NCI-H446 treated with DMSO at 0.1 percent for 48 hours (cell line): ENCODE measurements around the gene FUOM.
"Not testable (repeated sequence)": the region's sequence is repeated elsewhere in the genome, so short reads cannot be mapped to it uniquely, and the experiment has no call there.

Source experiments
- DNase-seq: peaks from one replicate; lab custom pipeline; 2025; lab: John Stamatoyannopoulos, UW

The FUOM gene

DNA sequence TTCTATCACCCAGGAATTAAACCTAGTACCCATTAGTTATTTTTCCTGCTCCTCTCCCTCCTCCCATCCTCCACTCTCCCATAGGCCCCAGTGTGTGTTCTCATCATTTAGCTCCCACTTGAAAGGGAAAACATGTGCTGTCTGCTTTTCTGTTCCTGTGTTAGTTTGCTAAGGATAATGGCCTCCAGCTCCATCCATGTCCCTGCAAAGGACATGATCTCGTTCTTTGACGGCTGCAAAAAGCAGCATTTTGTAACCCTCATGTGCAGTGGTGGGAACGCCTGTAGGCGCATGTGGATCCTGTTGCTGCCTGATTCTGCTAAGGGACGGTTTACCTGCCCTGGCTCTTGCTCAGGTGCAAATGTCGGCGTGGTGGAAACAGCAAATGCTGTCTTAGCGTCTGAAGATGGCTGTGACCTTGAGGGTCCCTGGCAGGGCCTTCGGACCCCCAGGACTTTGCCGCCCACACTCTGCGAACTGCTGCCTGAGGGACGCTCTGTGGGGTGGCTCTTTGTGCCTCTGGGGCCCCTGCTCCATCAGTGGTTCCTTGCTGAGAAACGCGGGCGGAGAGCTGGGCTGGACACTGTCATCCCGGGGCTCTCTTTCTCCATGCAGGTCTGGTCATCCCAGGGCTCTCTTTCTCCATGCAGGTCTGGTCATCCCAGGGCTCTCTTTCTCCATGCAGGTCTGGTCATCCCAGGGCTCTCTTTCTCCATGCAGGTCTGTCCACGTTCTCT is 30.6 kb upstream of the FUOM start:
- no peak for DNase-seq

DNA sequence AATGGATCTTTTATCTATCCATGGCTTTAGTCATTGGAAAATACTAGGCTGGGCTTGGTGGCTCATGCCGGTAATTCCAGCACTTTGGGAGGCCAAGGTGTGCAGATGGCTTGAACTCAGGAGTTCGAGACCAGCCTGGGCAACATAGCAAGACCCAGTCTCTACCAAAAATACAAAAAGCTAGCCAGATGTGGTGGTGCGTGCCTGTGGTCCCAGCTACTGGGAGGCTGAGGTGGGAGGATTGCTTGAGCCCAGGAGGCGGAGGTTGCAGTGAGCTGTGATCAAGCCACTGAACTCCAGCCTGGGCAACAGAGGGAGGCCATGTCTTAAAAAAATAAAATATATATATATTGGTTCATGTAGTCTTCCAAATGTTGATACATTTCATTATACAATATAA is 29.1 kb upstream of the FUOM start:
- DNase-seq, result not testable (repeated sequence)

DNA sequence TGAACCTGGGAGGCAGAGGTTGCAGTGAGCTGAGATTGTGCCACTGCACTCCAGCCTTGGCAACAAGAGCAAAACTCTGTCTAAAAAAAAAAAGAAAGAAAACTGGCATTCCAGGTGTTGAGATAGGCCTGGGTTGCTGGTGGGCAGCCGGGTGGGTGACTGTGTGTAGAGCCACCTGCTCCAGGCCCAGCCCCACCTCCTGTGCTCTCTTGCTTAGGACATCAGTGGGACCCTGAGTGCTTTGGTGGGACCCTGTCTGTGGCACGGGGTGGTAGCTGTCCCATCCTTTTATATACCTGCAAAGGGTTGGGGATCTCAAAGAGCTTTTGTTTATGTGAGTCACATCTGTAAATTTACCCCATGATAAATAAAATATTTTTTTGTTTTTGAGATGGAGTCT is 27.4 kb upstream of the FUOM start:
- no peak for DNase-seq

DNA sequence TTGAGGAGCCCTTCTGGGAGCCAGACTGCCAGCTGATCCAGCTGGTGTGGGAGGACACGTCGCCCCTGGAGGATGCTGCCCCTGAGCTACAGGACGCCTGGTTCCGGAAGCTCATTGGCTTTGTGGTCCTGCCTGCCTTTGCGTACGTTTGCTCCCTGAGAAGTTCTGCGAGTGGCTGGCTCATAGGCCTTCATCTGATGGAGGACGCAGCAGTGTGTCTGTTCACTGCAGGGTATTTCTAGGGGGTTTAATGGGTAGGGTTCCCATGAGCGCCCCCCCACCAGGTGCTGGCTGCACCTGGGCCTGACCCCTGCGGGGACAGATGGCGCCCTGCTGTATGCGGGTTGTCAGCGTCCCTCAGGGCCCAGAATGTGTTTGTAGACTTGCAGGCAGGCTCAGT is 26.3 kb upstream of the FUOM start:
- no peak for DNase-seq

DNA sequence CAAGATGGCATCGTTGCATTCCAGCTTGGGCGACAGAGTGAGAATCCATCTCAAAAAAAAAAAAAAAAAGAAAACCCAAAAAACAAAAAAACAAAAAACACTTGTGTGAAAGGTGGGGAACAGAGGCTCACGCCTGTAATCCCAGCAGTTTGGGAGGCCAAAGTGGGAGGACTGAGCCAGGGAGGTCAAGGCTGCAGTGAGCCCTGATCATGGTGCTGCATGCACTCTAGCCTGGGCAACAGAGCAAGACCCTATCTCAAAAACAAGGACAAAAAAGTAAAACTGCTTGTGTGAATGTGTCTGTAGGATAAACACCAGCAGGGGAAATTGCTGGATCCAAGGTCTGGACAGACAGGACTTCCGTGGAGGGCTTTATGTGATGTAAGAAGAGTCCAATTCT is 25.7 kb upstream of the FUOM start:
- DNase-seq, result no peak

DNA sequence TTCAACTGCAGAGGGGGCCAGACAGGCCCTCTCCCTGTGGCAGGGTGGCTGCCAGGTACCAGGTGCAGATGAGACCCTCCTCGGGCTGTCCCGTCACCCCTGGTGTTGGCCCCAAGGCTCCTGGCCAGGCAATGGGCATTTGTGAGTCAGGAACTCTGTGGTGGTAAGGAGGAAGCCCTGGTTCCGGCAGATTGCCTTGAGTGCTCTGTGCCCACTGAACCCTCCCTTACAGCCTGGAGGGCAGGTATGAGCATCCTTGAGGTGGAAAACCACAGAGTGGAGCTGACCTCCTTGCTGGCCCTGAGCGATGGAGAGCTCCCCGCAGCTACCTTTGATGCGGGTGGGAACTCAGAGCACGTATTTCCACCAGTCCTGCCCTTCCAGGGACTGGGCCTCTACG is 23.2 kb upstream of the FUOM start:
- no peak for DNase-seq

DNA sequence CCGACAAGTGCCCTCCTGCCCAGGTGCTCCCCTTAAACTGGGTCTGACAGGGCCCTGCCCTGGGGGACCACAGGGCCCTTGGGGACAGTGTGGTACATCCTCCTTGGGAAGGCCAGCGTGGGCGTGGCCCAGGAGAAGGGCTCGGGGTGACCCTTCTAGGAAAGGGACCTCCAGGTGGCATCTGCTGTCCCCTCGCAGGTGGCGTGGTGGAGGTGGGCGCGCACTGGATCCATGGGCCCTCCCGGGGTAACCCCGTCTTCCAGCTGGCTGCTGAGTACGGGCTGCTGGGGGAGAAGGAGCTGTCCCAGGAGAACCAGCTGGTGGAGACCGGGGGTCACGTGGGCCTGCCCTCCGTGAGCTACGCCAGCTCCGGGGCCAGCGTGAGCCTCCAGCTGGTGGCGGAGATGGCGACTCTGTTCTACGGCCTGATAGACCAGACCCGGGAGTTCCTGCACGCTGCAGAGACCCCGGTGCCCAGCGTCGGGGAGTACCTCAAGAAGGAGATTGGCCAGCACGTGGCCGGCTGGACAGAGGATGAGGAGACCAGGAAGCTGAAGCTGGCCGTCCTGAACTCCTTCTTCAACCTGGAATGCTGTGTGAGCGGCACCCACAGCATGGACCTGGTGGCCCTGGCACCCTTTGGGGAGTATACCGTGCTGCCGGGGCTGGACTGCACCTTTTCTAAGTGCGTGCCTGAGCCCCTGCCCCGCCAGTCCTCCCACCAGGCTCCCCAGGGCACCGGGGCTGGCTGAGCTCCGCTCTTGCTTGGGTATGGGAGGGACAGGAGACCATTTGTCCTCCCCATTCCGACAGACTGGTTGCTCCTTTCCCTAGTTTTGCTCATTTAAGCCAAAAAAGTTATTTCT is 22.2 kb upstream of the FUOM start:
- no peak for DNase-seq

DNA sequence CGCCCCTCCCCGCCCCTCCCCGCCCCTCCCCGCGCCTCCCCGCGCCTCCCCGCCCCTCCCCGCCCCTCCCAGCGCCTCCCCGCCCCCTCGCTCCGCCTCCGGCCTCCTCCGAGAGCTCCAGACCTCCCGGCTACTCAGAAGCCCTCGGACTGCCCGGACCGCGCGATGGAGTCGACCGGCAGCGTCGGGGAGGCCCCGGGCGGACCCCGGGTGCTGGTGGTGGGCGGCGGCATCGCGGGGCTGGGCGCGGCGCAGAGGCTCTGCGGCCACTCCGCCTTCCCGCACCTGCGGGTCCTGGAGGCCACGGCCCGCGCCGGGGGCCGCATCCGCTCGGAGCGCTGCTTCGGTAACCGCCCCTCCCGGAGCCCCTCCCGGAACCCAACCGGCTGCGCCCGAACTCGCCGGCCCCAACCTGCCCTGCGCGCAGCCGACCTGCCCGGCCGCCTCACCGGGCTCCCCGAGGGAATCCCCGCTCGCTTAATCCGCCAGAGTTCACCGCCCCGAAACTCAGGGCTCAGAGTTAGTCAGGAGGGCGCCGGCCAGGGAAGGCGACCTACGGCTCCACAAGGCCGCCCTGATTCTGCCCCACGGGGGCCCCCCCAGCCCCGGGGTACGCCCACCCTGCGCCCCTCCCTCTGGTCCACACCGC is 21.5 kb upstream of the FUOM start, which contains the start of gene PAOX:
Gene PAOX, plus strand, starts transcription at position 111 of the 649 bp plus-strand sequence. Its CDS starts 55 bp downstream, at position 166.
- no peak for DNase-seq

DNA sequence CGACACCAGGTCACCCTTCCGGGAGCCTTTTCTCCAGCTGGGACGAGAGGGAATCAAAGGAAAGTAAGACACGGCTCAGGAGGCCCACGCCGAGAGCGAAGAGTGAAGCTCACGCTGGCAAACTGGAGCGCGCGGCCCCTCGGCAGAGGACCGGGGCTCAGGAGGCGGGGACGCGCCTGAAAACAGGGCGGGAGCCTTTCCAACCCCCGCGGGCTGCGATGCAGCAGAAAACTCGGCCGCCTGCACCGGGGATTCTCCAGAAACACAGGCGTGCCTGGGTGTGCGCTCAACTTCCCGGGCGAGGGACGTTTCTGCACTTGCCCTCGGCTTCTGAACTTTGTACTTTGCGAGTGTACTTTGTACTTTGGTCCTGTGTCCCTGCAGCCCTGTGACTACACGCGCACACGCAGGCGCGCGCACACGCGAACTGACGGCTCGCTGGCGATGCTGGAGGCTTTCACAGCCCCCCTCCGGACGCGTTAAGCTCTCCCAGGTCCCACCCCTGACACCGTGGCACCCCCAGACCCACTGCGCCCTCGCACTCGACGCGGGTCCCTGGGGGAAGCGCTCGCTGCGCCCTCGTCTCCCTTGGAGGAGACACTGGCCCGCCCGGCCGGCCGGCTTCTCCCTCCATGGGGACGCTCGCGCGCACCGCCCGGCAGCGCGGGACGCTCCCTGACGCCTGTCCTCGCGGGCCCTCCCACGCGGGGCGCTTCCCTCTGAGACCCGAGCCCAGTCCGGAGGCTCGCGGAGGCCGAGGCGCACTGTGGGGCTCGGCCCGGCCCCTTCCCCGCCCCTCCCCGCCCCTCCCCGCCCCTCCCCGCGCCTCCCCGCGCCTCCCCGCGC is 20.7 kb upstream of the FUOM start:
- DNase-seq, result no peak

DNA sequence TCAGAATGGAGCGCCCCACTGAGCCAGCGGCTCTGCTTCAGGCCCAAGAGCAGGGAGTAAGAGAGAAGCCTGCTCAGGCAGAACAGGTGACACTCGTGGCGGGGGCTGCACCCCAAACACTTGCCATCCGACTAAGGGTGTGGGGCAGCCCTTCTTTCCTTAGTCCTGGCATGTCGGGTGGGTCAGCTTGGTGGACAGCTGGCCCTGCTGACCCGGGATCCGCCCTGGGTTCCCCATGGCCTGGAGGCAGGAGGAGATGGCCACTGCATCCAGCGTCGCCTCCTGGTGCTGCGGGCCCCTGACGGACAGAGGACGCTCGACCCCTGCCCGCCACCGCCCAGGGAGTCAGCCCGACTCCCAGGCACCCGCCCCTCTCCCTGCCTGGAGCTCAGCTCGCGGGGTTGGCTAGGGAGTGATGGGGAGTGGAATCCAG is 20.0 kb upstream of the FUOM start:
- DNase-seq, result no peak

DNA sequence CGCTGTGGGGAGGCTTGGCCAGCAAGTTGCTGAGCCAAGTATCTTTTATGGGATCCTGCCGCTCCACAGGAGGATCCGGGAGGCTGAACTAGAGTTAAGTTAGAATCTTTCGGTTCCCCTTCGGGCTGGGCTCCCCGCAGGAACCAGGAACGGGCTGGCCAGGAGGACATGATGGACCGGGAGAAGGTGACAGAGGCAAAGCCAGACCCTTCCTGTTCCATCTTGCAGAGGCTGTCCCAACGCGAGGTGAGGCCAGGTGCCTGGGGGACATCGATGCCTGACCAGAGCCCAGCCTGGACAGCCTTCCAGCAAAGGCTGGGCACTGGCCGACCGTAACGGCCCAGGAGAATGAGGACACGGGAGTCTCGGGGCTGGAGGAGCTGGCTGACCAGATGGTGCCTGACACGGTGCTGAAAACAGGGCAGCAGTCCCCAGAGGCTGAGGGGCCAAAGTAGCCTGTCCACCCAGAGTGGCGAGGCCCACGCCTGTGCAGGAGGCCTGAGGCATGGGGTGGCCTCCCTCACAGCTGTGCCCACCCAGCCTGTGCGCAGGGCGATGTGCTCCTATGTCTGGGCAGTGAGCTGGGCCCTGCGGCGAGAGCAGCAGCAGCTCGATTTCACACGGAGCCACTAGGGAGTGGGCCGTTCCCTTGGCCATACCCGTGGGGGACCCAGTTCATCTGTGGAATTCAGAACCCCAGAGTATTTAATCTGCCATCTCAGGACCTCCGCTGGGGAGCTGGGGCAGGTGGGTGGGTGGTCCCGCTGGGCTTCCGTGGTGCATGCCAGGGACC is 19.4 kb upstream of the FUOM start:
- no peak for DNase-seq

DNA sequence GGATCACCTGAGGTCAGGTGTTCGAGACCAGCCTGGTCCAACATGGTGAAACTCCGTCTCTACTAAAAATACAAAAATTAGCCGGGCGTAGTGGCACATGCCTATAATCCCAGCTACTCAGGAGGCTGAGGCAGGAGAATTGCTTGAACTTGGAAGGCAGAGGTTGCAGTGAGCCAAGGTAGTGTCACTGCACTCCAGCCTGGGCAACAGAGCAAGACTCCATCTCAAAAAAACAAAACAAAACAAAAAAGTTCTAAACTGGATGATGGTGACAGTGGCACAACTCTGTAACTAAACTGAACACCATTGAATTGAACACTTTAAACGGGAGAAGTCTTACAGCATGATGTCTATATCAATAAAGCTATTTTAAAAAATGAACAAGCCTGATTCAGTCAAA is 18.4 kb upstream of the FUOM start:
- DNase-seq, result not testable (repeated sequence)

DNA sequence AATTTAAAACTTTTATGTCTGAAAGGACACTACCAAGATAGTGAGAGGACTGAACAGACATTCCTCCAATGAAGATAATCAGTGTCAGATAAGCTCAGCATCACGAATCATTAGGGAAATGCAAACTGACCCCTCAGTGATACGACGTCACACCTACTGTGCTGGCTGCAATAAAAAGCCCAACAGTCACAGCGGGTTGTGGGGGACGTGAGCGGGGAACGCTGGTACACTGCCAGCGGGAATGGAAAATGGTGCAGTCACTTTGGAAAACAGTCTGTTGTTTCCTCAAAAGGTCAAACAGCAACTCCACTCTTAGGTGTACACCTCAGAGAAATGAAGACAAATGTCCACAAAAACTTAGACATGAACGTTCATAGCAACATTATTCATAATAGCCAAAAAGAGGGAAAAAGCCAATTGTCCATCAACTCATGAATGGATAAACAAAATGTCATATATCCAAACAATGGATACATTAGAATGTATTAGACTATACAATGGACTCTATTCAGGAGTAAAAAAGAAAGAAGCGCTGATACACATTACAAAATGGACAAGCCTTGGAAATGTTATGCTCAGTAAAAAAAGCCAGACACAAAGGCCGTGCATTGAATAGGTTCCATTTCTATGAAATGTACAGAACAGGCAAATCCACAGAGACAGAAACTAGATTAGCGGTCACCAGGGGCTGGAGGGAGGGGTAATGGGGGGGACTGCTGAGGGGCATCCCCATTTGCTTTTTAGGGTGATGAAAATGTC is 17.7 kb upstream of the FUOM start:
- DNase-seq, result no peak

DNA sequence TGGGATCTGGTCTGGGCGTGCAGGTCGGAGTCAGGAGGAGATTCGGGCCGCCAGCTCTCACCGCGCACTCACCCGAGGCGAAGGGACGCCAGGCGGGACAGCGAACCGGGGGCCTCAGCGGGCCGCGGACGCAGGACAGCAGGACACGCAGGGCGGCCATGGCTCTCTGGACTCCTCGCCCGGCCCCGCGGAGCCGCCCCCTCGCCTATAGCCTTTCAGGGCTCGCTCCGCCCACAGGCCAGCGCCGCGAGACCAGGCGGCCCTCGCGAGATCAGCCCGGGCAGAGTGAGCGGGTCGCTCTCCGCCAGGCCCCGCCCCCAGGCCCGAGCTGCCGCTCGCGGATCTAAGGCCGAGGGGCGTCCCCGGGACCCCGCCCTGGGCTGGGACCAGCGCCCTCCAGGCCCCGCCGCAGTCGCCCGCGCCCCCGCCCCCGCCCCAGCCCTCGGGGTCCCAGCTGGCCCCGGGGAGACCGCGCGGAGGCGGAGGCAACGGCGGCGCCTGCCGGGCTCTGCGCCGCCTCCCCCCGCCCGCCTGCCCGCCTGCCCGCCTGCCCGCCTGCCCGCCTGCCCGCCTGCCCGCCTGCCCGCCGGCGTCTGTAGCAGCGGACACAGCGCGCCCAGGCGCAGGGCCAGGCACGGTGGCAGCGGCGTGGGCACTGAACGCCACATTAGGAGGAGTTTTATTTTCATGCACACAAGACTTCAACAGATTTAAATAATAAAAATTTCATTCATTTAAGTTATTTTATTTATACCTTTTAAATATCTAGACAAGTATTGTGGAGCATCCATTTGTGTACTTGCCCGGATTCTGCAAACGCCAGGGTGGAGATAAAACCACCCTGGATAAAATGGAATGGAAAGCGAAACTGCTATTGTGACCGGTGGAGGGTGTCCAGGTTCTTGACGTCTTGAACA is 15.6 kb upstream of the FUOM start, which contains the start of gene ECHS1:
Gene ECHS1, minus strand, starts transcription at position 181 of the 917 bp plus-strand sequence. Its CDS starts 21 bp downstream, at position 160.
- peak; percentile 67 for DNase-seq

DNA sequence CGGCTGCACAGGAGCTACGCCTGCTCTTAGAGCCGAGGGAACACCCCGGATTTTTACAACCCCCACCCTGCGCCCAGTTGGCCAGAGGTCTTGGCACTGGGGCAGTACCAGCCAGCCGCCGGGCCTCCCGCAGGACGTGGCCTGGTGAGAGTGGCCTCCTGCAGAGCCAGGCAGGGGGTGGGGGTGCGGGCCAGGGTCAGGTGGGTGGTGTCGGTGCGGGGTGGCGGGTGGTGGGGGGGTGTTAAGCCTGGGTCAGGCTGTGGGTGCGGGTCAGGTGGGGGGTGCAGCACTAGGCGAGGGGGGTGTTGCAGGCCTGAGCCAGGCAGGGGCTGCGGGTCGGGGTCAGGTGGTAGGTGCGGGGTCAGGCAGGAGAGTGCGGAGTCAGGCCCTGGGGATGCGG is 14.7 kb upstream of the FUOM start:
- DNase-seq, result no peak

DNA sequence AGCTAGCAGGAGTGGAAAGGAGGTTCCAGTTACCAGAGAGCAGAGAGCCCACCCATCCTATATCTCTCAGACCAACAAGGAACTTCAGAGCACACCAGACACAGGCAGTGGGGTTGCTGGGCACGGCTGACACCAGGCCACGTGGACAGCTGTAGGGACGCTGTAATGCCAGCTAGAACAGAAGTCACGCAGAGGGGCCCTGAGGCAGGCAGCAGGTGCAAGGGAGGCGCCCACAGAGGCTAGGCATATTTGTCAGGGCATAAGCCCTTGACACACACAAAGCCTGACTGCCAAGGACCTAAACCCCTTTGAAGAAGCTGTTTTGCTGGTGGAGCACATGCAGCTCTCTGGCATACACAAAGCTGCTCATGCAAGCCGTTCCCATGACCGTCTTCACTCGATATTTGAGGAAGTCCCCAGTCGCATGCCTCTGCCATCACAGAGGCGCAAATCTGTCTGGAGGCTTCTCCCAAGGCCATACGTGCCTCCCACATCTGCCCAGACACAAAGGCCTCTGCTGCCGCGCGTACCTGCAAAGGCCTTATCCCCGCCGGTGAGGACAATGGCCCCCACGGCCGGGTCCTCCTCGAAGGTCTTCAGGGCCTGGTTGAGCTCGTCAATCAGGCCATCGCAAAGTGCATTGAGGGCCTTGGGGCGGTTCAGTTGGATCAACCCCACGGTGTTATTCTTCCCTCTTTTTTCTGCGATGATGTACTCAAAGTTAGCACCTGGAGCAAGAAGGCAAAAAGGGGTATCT is 12.4 kb upstream of the FUOM start:
- no peak for DNase-seq

DNA sequence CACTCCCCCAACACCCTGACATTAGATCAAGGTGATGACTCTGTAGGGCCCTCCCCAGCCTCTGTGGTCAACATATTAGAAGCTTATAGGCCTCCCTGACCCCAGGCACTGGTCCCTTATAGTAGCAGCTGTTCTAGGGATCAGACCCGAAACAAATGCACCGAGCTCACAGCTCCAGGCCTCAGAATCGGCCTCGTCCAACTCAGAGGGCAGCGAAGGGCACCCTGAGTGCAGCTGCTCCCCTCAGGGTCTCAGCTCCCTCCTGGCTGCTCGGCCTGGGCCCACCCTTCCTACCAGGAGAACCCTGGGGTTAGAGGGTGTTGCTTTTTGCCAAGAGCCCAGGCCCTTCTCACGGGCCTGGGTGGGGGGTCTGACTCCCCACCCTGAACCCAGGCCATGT is 10.3 kb upstream of the FUOM start:
- no peak for DNase-seq

DNA sequence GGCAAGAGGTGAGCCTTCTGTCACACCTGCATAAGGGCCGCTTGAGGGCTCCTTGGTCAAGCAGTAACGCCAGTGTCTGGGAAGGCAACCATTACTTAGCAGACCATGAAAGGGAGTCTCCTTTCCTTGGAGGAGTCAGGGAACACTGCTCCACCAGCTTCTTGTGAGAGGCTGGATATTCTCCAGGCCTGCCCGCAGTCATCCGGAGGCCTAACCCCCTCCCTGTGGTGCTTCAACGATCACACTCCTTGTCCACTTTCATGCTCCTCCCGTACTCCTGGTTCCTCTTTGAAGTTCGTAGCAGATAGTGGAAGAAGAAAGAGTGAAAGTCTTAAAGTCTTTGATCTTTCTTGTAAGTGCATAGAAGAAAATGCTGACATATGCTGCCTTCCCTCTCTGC is 9.6 kb upstream of the FUOM start:
- DNase-seq, result not testable (repeated sequence)
